ENCODE measurements around the gene COLGALT1.
A peak's percentile ranks its signal among the peaks of the same experiment; 100 is the strongest.
"Not testable (repeated sequence)": the region's sequence is repeated elsewhere in the genome, so short reads cannot be mapped to it uniquely, and the experiment has no call there.

COLGALT1 gene

GRCh38 chr19:17534767-17535166, 20.7 kb upstream of the COLGALT1 start:
- no peak for DNase-seq

DNA sequence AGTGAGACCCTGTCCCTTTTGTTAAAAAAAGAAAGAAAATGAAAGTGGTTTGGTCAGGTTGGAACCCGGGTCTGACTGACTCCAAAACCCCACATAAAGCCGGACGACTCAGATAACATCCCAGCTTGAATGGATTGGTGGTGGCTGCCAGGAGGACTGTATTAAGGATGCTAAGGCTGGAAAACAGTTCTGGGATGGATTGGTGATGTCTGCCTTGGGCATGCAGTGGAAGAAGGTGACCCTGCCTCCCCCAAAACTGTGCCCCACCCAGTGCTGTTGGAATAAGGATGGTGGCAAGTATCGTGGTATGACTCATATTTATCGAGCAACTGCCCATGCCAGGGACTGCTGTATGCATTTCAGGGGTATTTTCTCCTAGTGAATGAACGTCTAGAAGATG, 18.5 kb upstream of the COLGALT1 start:
- DNase-seq: no peak

- DNase-seq: no peak
These were observed 16.7 kb upstream of the COLGALT1 start for GRCh38 chr19:17538684-17539237.

DNA sequence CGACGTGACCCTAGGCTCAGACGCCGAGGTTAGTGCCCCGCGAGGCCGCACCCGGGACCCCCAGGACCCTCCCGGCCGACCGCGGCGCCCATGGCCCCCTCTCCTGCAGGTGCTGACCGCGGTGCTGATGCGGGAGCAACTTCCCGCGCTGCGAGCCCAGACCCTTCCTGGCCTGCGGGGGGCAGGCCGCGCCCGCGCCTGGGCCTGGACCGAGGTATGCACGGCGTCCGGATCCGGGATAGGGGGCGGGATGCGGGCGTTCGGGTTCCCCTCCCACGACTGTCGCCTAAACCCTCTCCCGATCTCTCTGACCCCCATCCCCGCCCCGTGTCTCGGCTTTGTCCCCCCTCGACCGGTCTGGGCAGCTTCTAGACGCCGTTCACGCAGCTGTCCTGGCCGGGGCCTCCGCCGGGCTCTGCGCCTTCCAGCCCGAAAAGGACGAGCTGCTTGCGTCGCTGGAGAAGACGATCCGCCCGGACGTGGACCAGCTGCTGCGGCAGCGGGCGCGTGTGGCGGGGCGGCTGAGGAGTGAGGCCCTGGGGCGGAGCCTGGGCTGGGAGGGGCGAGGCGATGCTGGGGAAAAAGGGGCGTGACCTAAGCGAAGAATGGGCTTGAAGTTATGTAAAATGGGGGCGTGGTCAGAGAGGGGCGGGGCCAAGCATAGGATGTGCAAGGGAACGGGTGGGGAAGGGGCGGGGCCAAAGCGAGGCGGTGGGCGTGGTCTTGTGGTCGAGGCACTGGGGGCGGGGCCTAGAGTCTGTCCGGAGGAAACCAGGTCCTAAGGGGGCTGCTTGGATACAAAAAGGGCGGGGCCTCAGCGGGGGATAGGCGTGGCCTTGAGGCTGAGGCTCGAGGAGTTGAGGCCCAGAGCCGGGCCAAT, 16.0 kb upstream of the COLGALT1 start:
- DNase-seq: peak; percentile 95 to 98 (median 95)

- no peak for DNase-seq
These were observed 15.3 kb upstream of the COLGALT1 start for GRCh38 chr19:17540174-17540573.

GRCh38 chr19:17541184-17541759, 14.2 kb upstream of the COLGALT1 start:
- no peak for DNase-seq

DNA sequence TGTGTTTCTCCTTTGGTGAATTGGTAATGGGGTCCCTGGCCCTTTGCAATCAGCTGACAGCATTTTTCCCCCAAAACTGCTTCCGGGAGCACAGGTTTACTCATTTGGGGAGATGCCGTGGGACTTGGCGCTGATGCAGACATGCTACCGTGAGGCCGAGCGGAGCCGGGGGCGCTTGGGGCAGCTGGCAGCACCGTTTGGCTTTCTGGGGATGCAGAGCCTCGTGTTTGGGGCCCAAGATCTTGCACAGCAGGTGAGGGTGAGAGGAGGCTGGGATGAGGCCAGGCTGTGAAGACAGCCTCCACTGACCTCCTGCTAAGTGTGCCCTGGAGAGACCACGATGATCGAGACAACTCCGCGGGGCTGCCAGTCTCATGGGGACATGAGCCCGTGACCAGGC, 13.4 kb upstream of the COLGALT1 start:
- DNase-seq: no peak

DNA sequence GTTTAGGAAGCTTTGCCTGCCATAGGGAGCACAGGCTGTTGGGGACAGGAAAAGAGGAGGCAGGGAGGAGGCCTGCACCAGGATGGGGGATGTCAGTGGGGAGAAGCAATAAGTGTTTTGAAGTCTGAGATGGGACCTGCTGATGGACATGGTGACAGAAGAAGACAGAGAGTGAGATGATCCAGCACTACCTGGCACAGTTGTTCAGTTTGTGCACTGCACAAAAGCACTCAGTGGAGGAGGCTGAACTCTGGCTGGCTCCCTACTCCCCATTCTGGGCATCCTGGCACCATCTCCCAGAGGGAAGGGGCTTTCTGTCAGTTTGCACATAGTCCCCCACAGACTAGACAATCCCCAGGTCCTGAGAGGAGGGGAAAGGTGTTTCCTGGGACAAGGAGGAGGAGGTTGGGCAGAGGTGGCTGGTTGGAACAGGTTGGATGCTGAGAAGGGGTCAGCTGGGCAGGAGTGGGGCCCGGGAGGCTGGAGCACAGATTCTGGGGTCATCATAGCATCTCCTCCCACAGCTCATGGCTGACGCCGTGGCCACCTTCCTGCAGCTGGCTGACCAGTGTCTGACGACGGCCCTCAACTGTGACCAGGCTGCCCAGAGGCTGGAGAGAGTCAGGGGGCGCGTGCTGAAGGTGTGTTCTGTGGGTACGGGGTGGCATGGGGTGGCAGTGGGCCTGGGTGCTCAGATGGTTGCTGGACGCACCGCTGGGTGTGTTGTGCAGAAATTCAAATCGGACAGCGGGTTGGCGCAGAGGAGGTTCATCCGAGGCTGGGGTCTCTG, 12.5 kb upstream of the COLGALT1 start:
- DNase-seq: no peak

DNA sequence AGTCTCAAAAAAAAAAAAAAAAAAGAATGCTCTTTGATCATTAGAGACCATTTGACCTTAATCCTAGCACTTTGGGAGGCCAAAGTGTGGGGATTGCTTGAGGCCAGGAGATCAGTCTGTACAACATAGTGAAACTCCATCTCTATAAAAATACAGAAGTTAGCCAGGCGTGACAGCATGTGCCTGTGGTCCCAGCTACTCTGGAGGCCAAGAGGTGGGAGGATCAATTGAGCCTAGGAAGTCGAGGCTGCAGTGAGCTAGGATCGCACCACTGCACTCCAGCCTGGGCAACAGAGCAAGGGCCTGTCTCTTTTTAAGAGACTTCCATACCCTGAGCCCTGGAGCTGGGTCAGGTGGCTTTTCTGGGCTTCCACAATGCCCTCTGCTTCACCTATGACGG, 11.5 kb upstream of the COLGALT1 start:
- DNase-seq: no peak

DNA sequence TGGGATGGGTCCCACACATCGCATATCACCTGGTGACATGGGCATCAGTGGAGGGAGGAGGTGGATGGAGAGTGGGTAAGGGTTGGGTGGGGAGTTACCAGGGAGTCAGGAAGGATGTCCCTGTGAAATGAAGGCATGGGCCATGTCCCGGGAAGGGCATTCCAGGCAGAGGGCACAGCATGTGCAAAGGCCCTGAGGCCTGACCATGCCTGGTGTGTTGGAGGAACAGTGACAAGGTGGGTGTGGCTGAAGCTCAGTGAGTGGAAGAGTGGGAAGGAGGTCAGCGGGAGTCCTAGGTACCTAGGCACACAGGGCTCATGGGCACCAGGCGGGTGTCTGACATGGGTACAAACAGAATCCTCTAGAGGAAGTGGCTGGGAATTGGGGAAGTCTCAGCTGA, 11.0 kb upstream of the COLGALT1 start:
- DNase-seq: no peak

GRCh38 chr19:17548145-17548544, 7.3 kb upstream of the COLGALT1 start:
- no peak for DNase-seq

- no peak for DNase-seq
These were observed 6.2 kb upstream of the COLGALT1 start for GRCh38 chr19:17549085-17549740.

- DNase-seq: no peak
These were observed 5.3 kb upstream of the COLGALT1 start for GRCh38 chr19:17550076-17550667.

GRCh38 chr19:17552735-17553134, 2.7 kb upstream of the COLGALT1 start:
- DNase-seq: not testable (repeated sequence)

DNA sequence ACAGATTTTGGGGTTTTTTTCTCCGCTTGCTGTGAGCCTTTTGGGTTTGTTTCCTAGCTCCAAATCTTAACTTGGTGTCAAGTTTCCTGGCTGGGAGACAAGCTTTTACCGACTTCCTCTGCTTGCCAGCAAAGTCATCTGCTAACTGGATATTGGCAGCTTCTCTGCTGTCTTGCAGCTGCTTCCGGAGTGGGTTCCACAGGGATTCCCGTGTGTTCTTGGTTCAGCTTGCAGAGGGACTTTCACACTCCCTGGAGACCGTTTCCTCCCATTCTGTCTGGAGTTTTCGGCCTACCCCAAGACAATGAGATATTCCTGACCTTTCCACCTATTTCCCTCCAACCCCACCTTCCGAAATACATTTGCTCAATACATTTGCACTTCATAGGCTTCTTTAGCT, 2.2 kb upstream of the COLGALT1 start:
- no peak for DNase-seq

DNA sequence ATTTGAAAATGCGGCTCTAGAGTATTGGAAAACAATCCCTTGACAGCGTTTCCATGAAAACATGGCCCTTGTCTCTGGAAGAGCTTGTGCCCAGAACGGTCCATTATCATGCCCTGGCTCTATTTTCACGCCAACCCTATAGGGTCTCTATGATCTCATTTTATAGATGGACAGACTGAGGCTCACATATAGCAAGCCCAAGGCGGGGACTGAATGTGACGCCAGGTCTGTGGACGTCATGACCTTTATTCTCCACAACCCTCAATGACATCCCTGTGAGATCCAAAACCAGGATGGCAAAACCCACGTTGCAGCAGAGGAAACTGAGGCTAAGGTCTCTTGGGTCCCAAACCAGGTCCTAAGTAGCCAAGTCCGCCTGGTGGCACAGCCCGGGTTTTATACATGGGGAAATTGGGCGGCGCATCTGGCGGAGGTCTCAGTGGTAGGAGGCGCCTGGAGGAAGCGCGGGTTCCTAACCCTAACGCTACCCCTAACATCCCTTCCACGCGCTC, 425 bp upstream of the COLGALT1 start:
- no peak for DNase-seq

DNA sequence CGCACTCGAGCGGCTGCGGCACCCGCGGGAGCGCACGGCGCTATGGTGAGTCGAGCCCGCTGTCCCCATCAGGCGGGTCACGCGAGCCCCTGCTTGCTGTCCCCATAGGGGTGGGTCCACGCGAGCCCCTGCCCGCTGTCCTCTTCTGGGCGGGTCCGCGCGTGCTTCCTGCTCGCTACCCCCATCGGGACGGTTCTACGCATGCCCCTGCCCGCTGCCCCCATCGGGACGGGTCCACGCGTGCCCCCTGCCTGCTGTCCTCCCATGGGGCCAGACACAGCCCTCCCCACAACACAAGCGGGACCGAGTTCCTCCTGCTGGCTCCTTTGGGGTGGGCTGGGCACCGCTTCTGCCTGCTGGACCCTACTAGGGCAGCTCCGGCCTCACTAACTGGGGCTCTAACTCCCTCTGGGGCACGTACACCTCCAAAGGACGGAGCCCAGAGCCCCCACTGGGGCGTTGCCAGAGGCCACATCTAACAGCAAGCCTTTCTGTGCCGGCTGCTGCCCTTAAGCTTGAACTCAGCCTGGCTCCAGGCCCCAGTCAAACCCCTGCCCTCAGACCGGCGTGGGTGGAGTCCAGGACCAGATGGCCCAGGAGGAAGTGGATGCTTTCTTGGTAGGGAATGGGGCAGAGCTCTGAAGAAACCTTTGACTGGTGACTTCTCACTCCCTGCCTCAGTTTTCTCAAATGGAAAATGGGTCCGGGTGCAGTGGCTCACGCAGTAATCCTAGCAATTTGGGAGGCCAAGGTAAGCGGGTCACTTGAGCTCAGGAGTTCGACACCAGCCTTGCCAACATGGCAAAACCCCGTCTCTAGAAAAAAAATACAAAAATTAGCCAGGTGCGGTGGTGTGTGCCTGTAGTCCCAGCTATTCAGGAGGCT, 722 bp downstream of the COLGALT1 start:
- peak in 2 of 5 experiments; percentile 18 to 29 for DNase-seq

DNA sequence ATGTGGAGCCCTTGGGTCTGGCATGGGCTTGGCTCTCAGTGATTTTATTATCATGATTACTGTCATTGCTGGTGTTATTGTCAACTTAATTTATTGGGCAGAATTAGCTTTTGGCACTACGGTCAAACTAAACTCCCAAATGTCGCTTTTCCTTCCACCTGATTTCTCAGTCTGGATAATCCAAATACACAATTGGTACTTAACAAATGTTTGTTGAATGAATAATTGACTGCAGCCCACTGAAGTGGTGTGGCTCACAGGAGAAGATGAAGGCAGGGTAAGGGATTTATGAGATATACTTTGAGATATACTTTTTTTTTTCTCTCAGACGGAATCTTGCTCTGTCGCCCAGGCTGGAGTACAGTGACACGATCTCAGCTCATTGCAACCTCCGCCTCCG, 1.5 kb downstream of the COLGALT1 start:
- no peak for DNase-seq

DNA sequence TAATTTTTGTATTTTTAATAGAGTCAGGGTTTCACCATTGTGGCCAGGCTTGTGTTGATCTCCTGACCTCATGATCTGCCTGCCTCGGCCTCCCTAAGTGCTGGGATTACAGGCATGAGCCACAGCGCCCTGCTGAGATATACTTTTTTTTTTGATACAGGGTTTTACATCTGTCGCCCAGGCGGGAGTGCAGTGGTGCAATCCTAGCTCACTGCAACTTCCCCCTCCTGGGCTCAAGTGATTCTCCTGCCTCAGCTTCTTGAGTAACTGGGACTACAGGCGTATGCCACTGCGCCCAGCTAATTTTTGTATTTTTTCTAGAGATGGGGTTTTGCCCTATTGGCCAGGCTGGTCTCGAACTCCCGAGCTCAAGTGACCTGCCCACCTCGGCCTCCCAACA, 2.0 kb downstream of the COLGALT1 start:
- DNase-seq: no peak

- DNase-seq: no peak
These were observed 4.8 kb downstream of the COLGALT1 start for GRCh38 chr19:17560205-17560595.

GRCh38 chr19:17562097-17562496, 6.6 kb downstream of the COLGALT1 start:
- no peak for DNase-seq
